ENCODE data around the gene DCHS2.
A peak's percentile ranks its signal among the peaks of the same experiment; 100 is the strongest.

DCHS2 gene

DNA sequence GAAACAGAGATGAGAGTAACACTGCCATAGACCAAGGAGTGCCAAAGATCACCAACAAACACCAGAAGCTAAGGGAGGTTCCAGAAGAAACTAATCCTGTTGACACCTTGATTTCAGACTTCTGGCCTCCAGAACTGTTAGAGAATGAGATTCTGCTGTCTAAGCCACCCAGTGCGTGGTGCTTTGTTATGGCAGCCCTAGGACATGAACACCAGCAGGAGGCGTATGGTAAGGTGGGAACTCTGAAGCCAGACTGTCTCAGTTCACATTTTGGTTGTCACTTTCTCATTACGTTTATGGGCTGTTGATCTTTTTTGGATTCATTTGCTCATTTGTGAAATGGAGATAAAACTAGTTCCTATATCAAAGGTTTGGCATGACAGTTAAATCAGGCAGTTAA, 142.9 kb downstream of the DCHS2 start:
- TF ChIP-seq JUND (IDR thresholded peaks at IDR 0.05; ENCODE audit: low read depth), result no peak
- DNase-seq (ENCODE audit: low read depth in 1 of 2, low spot score in 1 of 2), result no peak
- in situ Hi-C loops (cut with HindIII; ENCODE audit: low pct_unique_long_range_greater_than_20kb, low sequenced_read_pairs), result no loop called here

DNA sequence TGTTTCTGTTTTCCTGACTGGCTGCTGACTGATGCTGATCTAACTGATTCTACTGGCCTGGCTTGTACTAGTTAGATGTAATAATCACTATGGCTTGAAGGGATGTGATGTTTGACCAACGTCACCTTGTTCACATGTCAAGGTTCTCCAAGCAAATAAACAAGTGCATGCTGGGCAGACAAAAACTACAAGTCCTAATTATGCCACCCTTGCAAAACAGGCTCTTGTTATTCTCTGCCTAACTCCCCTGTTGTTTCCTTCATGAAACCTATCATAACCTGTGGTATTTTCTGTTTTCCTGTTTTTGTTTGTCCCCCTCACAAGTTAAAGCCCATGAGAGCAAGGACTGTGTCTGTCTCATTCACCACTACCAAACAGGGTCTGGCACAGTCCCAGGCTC, 146.2 kb downstream of the DCHS2 start:
- in situ Hi-C loops (cut with HindIII; ENCODE audit: low pct_unique_long_range_greater_than_20kb, low sequenced_read_pairs), result no loop called here
- no peak for TF ChIP-seq JUND (IDR thresholded peaks at IDR 0.05; ENCODE audit: low read depth)
- no peak for DNase-seq (ENCODE audit: low read depth in 1 of 2, low spot score in 1 of 2)

DNA sequence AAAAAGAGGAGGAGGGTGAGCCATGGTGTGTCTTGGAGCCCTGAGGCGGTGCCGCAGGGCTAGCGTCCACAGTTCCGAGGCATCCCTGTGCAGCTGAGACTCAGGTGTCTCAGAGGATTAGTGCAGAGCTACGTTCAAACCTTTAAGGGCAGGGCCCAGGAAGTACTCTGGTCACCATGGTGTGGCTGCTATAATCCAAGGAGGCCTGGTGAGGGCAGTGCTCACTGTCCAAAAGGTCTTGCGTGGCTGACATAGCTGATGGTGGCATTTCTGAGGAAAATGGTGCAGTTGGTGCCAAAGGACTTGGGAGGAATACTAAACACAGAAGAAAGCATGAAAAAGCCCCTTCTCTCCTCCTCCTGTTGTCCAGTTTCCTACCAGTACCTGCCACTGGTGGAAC, 146.9 kb downstream of the DCHS2 start:
- in situ Hi-C loops (cut with HindIII; ENCODE audit: low pct_unique_long_range_greater_than_20kb, low sequenced_read_pairs), result no loop called here
- DNase-seq (ENCODE audit: low read depth in 1 of 2, low spot score in 1 of 2), result peak in 1 of 2 experiments; percentile 30
- TF ChIP-seq JUND (IDR thresholded peaks at IDR 0.05; ENCODE audit: low read depth), result no peak

DNA sequence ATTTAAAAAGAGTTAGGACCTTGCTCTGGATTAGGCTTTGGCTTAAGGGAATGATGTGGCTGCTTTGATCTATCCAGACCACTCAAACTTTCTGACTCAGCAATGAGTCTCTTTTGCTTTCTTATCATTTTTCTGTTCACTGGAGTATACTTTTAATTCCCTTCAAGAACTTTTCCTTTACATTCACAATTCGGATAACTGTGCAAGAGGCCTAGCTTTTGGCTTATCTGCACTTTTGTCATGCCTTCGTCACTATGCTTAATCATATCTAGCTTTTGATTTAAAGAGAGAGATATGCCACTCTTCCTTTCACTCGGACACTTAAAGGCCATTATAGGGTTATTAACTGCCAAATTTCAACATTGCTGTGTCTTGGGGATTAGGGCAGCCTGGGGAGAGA, 147.9 kb downstream of the DCHS2 start:
- in situ Hi-C loops (cut with HindIII; ENCODE audit: low pct_unique_long_range_greater_than_20kb, low sequenced_read_pairs), result no loop called here
- DNase-seq (ENCODE audit: low read depth in 1 of 2, low spot score in 1 of 2), result no peak
- no peak for TF ChIP-seq JUND (IDR thresholded peaks at IDR 0.05; ENCODE audit: low read depth)

DNA sequence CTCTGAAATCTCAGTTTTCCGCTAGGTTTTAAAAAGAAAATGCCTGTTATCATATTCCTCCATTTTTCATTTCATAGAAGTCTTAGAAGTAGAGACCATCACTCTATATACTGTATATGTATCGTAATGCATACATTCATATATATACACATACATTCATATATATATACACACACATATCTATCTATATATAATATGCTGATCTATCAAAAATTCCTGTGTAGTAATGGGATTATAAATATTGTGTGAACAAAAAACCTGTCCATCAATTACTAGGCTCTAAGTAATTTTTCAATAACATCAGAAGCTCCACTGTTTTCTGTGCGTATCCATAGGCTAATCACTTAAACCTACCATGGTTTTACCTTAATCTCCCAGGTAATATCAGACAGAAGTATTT, 150.2 kb downstream of the DCHS2 start:
- no peak for TF ChIP-seq JUND (IDR thresholded peaks at IDR 0.05; ENCODE audit: low read depth)
- in situ Hi-C loops (cut with HindIII; ENCODE audit: low pct_unique_long_range_greater_than_20kb, low sequenced_read_pairs), result no loop called here
- DNase-seq (ENCODE audit: low read depth in 1 of 2, low spot score in 1 of 2), result no peak

DNA sequence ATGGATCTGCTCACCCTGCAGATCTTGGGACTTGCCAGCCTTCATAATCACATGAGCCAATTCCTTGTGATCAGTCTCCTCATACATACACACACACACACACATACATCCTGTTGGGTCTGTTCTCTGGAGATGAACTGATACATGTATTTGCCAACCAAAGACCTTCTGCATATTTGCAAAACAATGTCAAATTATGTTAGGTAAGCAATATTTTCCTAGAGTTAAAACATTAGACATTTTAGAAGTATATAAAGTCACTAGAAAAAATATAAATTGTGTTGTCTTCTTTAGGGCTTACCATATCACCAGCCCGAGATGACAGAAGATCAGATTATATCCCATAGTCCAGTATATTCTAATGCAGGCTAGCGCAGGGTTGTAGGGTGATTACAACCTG, 156.0 kb downstream of the DCHS2 start:
- no peak for DNase-seq (ENCODE audit: low read depth in 1 of 2, low spot score in 1 of 2)
- in situ Hi-C loops (cut with HindIII; ENCODE audit: low pct_unique_long_range_greater_than_20kb, low sequenced_read_pairs), result no loop called here
- TF ChIP-seq JUND (IDR thresholded peaks at IDR 0.05; ENCODE audit: low read depth), result no peak

DNA sequence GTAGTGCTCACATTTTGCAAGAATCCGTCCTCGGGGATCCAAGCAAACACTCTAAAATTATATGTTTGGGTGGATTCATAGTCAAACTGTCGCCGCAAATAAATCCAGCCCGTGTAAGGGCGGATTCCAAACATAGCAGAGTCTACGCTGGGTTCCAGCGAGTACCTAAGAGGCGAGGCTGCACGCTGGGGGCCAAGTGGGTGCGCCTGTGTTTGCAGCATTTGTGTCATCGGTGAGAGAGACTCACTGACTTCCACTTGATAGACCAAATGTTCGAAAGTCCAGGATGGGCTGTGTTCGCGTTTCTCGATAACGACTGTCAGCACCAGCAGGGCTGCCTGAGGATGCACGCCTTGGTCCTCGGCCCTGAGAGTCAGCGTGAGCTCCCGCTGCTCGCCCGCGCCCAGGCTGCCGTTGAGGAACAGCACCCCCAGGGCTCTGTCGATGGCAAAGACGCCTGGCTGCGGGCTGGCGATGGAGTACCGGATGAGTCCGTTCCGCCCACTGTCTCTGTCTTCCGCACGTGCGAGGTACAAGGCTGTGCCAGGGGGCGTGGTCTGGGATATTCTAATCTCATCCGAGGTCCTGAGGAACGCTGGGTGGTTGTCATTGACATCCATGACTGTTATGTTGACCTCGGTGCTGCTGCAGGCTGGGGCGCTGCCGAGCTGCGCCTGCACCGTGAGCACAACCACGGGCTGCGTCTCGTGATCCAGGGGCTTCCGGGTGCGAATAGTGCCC, 158.7 kb downstream of the DCHS2 start:
- no peak for DNase-seq (ENCODE audit: low read depth in 1 of 2, low spot score in 1 of 2)
- no peak for TF ChIP-seq JUND (IDR thresholded peaks at IDR 0.05; ENCODE audit: low read depth)
- in situ Hi-C loops (cut with HindIII; ENCODE audit: low pct_unique_long_range_greater_than_20kb, low sequenced_read_pairs), result no loop called here

DNA sequence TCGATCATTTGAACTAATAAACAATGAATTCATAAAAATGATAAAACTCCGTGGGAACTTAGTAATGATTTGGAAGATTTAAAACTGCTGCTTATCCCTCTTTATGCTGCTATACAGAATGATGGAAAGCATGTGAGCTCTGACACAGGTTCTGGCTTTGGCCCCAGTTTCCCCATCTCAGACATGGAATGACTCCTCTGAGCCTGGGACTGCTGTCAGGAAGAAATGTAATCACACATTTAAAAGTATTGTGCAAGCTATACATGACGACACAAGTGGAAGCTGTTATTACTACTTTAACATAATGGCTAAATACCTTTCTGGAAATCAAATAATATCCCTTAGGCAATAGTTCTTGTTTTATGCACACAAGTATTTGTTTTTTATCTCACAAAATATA, 161.7 kb downstream of the DCHS2 start:
- TF ChIP-seq JUND (IDR thresholded peaks at IDR 0.05; ENCODE audit: low read depth), result no peak
- in situ Hi-C loops (cut with HindIII; ENCODE audit: low pct_unique_long_range_greater_than_20kb, low sequenced_read_pairs), result no loop called here
- no peak for DNase-seq (ENCODE audit: low read depth in 1 of 2, low spot score in 1 of 2)

DNA sequence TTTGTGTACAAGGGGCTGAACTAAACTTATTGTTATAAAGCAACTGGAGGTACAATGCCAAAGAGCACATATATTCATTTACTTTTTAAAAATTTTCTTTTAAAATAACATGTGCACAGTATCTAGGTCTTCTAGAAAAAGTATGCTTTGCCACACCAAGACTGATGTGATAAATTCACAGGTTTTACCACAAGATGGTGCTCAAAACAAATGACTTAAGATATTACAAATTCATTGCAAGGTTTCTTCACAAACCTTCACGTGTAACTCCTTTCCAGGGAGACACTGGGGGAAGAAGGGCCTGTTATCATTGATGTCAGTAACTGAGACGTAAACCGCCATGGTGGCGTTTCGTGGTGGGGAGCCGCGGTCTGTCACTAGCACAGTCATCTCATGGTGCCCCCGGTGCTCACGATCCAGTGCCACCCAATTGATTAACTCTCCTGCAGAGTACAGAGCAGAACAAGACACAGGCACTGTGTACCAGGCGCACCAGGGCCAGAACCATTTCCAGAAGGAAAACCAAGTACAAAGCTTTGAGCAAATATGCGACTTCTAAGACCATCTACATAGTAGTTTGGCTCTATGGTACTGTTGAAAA, 162.2 kb downstream of the DCHS2 start:
- peak in 1 of 2 experiments; percentile 51 for DNase-seq (ENCODE audit: low read depth in 1 of 2, low spot score in 1 of 2)
- in situ Hi-C loops (cut with HindIII; ENCODE audit: low pct_unique_long_range_greater_than_20kb, low sequenced_read_pairs), result no loop called here
- no peak for TF ChIP-seq JUND (IDR thresholded peaks at IDR 0.05; ENCODE audit: low read depth)

DNA sequence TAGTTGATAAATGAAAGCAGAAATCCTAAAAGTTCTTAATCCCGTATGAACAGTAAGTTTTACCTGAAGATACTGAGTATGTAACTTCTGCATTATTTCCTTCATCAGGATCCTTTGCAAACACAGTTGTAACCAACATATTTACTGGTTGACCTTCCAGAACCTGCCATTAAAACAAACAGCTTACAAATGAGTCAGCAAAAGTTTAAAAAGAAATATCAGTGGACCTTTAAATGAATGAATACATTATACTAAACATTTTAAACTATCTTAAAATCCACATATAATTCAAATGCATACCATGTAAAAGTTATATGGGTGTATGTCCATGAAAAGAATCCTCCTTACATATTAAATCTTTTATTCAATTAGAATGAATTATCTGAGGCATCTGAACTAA, 163.6 kb downstream of the DCHS2 start:
- TF ChIP-seq JUND (IDR thresholded peaks at IDR 0.05; ENCODE audit: low read depth), result no peak
- in situ Hi-C loops (cut with HindIII; ENCODE audit: low pct_unique_long_range_greater_than_20kb, low sequenced_read_pairs), result no loop called here
- DNase-seq (ENCODE audit: low read depth in 1 of 2, low spot score in 1 of 2), result no peak

DNA sequence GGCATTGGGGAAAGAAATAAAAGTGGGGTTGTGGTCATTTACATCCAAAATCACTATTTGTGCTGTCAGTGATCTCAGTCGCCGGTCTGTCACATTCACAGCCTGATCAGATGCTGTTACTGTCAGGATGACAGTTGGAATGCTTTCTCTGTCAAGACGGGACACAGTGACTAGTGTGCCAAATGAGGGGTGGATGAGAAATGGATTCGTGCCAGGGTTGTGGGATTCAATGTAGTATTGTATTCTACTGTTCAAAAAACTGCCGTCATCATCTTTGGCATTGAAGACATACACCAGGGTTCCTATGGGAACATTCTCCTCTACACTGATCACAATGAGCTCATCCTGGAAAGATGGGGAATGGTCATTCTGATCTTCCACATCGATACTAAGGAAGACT, 171.1 kb downstream of the DCHS2 start:
- no peak for DNase-seq (ENCODE audit: low read depth in 1 of 2, low spot score in 1 of 2)
- no peak for TF ChIP-seq JUND (IDR thresholded peaks at IDR 0.05; ENCODE audit: low read depth)
- in situ Hi-C loops (cut with HindIII; ENCODE audit: low pct_unique_long_range_greater_than_20kb, low sequenced_read_pairs), result no loop called here

DNA sequence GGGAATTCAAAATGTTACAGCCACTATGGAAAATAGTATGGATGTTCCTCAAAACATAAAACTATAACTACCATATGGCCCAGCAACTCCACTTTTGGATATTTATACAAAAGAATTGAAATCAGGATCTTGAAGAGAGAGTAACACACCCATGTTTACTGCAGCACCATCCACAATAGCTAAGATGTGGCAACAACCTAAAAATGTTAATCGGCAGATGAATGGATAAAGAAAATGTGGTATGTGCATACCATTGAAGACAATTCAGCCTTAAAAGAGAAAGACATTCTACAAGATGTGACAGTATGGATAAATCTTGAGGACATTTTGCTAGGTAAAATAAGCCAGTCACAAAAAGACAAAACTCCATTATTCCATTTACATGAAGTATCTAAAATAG, 171.9 kb downstream of the DCHS2 start:
- TF ChIP-seq JUND (IDR thresholded peaks at IDR 0.05; ENCODE audit: low read depth), result no peak
- DNase-seq (ENCODE audit: low read depth in 1 of 2, low spot score in 1 of 2), result no peak
- in situ Hi-C loops (cut with HindIII; ENCODE audit: low pct_unique_long_range_greater_than_20kb, low sequenced_read_pairs), result no loop called here

DNA sequence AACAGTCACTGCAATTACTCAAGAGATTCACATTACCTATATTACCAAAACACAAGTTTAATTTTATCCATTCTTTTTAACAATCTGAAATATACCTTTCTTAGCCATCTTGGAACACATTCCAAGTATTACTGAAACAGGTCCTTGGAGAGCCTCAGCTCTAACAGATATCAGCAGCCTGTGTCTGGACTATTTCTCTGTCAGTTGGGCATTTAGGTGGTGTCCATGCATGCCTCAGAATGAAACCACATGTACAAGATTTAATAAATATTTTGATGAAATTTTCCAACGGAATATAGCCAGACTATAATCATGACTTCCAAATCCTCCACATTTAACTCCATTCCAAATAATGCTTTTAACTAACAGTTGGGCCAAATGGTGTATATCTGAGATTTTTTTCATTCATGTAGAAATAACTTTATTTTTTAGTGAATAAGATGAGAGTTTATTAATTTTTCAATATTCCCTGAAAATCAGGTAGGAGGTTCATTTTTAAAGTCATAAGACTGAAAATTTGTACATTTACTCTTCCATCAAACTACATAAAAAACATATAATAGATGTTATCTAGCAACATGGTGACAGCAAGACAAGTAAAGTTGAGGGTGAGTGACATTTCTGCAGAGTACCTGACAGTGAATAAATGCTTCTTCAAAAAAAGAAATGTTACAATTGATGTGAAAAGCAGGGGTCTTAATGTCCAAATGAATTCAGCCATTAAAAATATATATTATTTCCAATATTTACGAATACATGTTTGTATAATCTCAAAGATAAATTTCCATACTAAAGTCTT, 174.2 kb downstream of the DCHS2 start:
- DNase-seq (ENCODE audit: low read depth in 1 of 2, low spot score in 1 of 2), result no peak
- in situ Hi-C loops (cut with HindIII; ENCODE audit: low pct_unique_long_range_greater_than_20kb, low sequenced_read_pairs), result no loop called here
- TF ChIP-seq JUND (IDR thresholded peaks at IDR 0.05; ENCODE audit: low read depth), result no peak

Data from T47D (cell line).